HTERT RPE-1 (cell line): ENCODE measurements around the gene SLC10A7.

Experiments
- in situ Hi-C: fragments of 300-500 bp; cut with MboI; formaldehyde crosslinking; loops from 4 replicates; pipeline ENCODE4 v1.14.3; 2020; ENCODE audit warnings: low sequenced_read_pairs

The SLC10A7 gene

DNA sequence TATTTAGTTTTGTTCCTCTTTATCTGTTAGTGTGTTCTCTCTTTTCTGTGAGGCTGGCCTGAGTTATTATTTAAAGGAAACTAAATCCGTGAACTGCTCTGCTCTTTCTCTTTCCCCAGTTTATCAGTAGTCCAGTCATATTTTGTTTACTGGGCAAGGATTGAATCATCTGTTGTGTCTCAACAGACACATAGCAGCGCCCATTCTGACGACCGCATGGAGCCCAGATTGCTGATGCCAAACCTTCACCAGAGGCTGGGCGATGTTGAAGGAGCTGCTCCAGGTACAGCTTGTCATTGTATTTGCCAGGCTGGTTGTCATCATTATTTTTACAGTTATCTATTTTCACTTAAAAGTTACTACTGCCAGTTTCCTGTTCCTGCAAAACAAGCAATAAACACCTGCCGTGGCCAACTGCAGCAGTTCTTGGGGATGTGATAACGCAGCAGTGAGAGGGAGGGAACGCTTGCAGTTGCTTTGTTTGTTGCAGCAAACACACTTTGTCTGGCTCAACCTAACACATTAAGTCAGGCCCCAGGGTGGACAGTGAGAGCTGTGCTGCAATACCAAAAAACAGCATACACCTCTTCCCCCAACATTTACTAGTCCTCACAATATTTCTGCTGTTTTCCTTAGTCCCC lies 297.3 kb downstream of the SLC10A7 start:
- in situ Hi-C loops: no loop called here

GRCh38 chr4:146222313-146222712 lies 299.4 kb downstream of the SLC10A7 start:
- in situ Hi-C loops: no loop called here

DNA sequence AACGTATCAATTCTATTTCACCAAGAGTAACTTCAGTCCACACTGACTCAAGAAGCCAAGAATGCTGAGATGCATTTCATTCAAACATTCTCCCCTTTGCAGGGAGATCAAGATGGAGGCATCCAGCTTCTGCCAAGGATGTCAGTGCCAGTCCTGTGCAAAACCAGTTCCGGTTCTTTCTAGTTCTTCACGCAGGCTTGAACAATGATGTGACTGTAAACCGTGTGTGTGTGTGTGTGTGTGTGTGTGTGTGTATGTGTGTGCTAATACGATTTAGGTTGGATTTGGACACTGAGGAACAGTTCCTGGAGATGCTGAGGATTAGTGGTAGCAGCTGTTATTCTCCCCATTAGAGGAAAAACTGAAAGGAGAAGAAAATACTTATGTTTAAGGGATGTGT lies 307.5 kb downstream of the SLC10A7 start, which contains the start of gene REELD1:
Gene REELD1, plus strand, starts transcription at position 301 of the 400 bp plus-strand sequence. CDS start 2,415 bp downstream, outside the sequence.
- in situ Hi-C loops: no loop called here

- in situ Hi-C loops: no loop called here
Observed at GRCh38 chr4:146212781-146213180, 309.0 kb downstream of the SLC10A7 start.

GRCh38 chr4:146211440-146211839 lies 310.3 kb downstream of the SLC10A7 start:
- in situ Hi-C loops: no loop called here

DNA sequence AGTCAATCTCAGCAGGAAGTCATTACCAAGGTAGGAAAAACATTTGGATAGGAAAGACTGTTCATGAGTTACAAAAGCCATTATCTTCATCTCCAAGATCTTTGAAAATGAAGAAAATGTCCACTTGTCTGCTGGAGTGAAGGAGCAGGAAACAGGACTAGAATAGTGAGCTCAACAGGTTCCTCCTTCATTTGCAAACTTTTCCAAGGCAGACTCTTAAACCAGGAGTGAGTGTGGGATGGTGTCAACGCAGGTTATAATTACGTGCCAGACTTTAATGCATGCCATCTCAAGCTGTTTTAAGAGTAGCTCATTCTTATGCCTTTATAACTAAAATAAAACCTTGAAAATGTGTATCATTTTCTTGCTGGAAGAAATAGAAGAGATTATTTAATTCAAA lies 310.9 kb downstream of the SLC10A7 start:
- in situ Hi-C loops: no loop called here

- in situ Hi-C loops: no loop called here
Observed at GRCh38 chr4:146207410-146207809, 314.3 kb downstream of the SLC10A7 start.
